ENCODE measurements around the gene PLEKHJ1. TPM values are rescaled to one million over a fixed set of nuclear protein-coding genes. Genes with fewer than 3 reads are reported as not detected.

The PLEKHJ1 gene
- total and polyA plus RNA-seq, 4 donors, result 22.2 to 44.5 (median 37.0) TPM

DNA sequence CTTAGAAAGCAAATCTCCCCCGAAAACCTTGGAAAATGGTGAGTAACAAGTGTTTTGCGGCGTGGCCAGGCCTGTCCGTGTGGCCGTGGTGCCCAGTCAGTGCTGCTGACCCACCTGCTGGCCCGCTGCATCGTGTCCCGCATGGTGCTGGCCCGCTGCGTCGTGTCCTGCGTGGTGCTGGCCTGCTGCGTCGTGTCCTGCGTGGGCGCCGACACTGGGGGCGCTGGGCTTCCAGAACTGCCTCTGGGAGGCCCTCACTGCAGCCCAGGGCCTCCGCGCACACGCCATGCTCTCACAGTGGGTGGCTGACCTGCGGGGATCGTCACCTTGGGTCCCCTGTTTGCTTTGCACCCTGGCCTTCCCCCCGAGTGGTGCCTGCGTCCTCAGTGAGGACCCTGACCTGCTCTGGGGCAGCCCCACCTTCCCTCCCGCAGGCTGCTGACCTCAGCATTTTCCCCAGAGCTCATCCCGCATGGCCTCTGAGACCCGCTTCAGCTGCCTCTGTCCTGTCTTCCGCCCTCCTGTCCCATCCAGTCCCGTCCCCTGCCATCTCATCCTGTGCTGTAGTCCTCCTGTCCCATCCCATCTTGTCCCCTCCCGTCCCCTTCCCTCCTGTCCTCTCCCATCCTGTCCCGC lies 10.6 kb downstream of the PLEKHJ1 start:
- 94% methylated on average over 32 of the region's 32 CpGs for whole genome bisulfite sequencing
- H3K27me3 ChIP-seq (ENCODE audit: control insufficient read depth in 4 of 4, insufficient read depth in 4 of 4, low read length in 3 of 4), result no peaks in the 10 kb centered on the region
- H3K4me3 ChIP-seq (ENCODE audit: low read depth in 1 of 3, low read length in 3 of 3), result no peak overlapping the region
- H3K9ac ChIP-seq (ENCODE audit: low read depth in 1 of 2, low read length in 2 of 2), result no peak overlapping the region
- H3K27ac ChIP-seq (ENCODE audit: low read depth in 1 of 2, low read length in 2 of 2), result no peak overlapping the region
- H3K36me3 ChIP-seq (ENCODE audit: control insufficient read depth in 4 of 4, insufficient read depth in 3 of 4, low read depth in 1 of 4, low read length in 3 of 4), result peaks cover under 1 to 39% (median 13%) of the 10 kb centered on the region in 4 donors
- TF ChIP-seq HNF4A (conservative IDR thresholded peaks at IDR 0.05) (no peak), YY1 (IDR thresholded peaks at IDR 0.05) (no peak), FOXA1 (IDR thresholded peaks at IDR 0.05) (no peak), SP1 (IDR thresholded peaks at IDR 0.05) (no peak), JUND (IDR thresholded peaks at IDR 0.05) (no peak), RAD21 (IDR thresholded peaks at IDR 0.05) (no peak), TAF1 (conservative IDR thresholded peaks at IDR 0.05) (no peak), FOXA2 (IDR thresholded peaks at IDR 0.05) (no peak), EGR1 (IDR thresholded peaks at IDR 0.05; ENCODE audit: low read depth in 2 of 2) (no peak), RXRA (IDR thresholded peaks at IDR 0.05) (no peak)
- TF ChIP-seq, protein P1, sequence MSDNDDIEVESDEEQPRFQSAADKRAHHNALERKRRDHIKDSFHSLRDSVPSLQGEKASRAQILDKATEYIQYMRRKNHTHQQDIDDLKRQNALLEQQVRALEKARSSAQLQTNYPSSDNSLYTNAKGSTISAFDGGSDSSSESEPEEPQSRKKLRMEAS (IDR thresholded peaks at IDR 0.05), result no peak
- TF ChIP-seq, protein P2, sequence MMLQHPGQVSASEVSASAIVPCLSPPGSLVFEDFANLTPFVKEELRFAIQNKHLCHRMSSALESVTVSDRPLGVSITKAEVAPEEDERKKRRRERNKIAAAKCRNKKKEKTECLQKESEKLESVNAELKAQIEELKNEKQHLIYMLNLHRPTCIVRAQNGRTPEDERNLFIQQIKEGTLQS (IDR thresholded peaks at IDR 0.05), result no peak
- TF ChIP-seq, protein P3, sequence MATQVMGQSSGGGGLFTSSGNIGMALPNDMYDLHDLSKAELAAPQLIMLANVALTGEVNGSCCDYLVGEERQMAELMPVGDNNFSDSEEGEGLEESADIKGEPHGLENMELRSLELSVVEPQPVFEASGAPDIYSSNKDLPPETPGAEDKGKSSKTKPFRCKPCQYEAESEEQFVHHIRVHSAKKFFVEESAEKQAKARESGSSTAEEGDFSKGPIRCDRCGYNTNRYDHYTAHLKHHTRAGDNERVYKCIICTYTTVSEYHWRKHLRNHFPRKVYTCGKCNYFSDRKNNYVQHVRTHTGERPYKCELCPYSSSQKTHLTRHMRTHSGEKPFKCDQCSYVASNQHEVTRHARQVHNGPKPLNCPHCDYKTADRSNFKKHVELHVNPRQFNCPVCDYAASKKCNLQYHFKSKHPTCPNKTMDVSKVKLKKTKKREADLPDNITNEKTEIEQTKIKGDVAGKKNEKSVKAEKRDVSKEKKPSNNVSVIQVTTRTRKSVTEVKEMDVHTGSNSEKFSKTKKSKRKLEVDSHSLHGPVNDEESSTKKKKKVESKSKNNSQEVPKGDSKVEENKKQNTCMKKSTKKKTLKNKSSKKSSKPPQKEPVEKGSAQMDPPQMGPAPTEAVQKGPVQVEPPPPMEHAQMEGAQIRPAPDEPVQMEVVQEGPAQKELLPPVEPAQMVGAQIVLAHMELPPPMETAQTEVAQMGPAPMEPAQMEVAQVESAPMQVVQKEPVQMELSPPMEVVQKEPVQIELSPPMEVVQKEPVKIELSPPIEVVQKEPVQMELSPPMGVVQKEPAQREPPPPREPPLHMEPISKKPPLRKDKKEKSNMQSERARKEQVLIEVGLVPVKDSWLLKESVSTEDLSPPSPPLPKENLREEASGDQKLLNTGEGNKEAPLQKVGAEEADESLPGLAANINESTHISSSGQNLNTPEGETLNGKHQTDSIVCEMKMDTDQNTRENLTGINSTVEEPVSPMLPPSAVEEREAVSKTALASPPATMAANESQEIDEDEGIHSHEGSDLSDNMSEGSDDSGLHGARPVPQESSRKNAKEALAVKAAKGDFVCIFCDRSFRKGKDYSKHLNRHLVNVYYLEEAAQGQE (IDR thresholded peaks at IDR 0.05), result no peak
- TF ChIP-seq, protein P4, sequence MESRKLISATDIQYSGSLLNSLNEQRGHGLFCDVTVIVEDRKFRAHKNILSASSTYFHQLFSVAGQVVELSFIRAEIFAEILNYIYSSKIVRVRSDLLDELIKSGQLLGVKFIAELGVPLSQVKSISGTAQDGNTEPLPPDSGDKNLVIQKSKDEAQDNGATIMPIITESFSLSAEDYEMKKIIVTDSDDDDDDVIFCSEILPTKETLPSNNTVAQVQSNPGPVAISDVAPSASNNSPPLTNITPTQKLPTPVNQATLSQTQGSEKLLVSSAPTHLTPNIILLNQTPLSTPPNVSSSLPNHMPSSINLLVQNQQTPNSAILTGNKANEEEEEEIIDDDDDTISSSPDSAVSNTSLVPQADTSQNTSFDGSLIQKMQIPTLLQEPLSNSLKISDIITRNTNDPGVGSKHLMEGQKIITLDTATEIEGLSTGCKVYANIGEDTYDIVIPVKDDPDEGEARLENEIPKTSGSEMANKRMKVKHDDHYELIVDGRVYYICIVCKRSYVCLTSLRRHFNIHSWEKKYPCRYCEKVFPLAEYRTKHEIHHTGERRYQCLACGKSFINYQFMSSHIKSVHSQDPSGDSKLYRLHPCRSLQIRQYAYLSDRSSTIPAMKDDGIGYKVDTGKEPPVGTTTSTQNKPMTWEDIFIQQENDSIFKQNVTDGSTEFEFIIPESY (IDR thresholded peaks at IDR 0.05), result no peak
- TF ChIP-seq, protein P5, sequence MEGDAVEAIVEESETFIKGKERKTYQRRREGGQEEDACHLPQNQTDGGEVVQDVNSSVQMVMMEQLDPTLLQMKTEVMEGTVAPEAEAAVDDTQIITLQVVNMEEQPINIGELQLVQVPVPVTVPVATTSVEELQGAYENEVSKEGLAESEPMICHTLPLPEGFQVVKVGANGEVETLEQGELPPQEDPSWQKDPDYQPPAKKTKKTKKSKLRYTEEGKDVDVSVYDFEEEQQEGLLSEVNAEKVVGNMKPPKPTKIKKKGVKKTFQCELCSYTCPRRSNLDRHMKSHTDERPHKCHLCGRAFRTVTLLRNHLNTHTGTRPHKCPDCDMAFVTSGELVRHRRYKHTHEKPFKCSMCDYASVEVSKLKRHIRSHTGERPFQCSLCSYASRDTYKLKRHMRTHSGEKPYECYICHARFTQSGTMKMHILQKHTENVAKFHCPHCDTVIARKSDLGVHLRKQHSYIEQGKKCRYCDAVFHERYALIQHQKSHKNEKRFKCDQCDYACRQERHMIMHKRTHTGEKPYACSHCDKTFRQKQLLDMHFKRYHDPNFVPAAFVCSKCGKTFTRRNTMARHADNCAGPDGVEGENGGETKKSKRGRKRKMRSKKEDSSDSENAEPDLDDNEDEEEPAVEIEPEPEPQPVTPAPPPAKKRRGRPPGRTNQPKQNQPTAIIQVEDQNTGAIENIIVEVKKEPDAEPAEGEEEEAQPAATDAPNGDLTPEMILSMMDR (IDR thresholded peaks at IDR 0.05; ENCODE audit: low read depth, low read length, missing input control), result no peak
- DNase-seq (ENCODE audit: low spot score), result no peak
- no peaks in the 10 kb centered on the region for H3K9me3 ChIP-seq (ENCODE audit: control insufficient read depth in 4 of 4, low read length in 3 of 4)
- H3K4me1 ChIP-seq (ENCODE audit: control insufficient read depth in 4 of 4, insufficient read depth in 4 of 4, low read length in 3 of 4), result peaks cover 7 to 24% (median 13%) of the 10 kb centered on the region in 4 donors
